SIG-M5 treated with dmso at 0.1 percent for 504 hours (cell line): ENCODE measurements around the gene CASZ1.

Experiments used
- DNase-seq: peaks from one replicate; lab custom pipeline; 2025; ENCODE audit not compliant: unreplicated experiment; lab: John Stamatoyannopoulos, UW

The CASZ1 gene

GRCh38 chr1:10730985-10731384, 65.5 kb downstream of the CASZ1 start:
- peak; percentile 37 for DNase-seq

- DNase-seq = no peak
Observed at GRCh38 chr1:10728595-10729410, 67.6 kb downstream of the CASZ1 start.

GRCh38 chr1:10727751-10728232, 68.7 kb downstream of the CASZ1 start:
- DNase-seq = no peak

GRCh38 chr1:10726355-10726754, 70.1 kb downstream of the CASZ1 start:
- DNase-seq = no peak

- DNase-seq = no peak
Observed at GRCh38 chr1:10724948-10725847, 71.2 kb downstream of the CASZ1 start.

- DNase-seq = no peak
Observed at GRCh38 chr1:10724511-10724910, 71.9 kb downstream of the CASZ1 start.

- DNase-seq = no peak
Observed at GRCh38 chr1:10724052-10724494, 72.4 kb downstream of the CASZ1 start.

- DNase-seq = no peak
Observed at GRCh38 chr1:10723317-10723716, 73.1 kb downstream of the CASZ1 start.

- no peak for DNase-seq
Observed at GRCh38 chr1:10722803-10723202, 73.6 kb downstream of the CASZ1 start.

GRCh38 chr1:10721381-10722321, 74.8 kb downstream of the CASZ1 start:
- DNase-seq = no peak

GRCh38 chr1:10720635-10721034, 75.8 kb downstream of the CASZ1 start:
- no peak for DNase-seq

GRCh38 chr1:10718083-10718415, 78.4 kb downstream of the CASZ1 start:
- no peak for DNase-seq

- DNase-seq = no peak
Observed at GRCh38 chr1:10717296-10718082, 79.0 kb downstream of the CASZ1 start.

GRCh38 chr1:10716840-10717239, 79.6 kb downstream of the CASZ1 start:
- DNase-seq = no peak

- no peak for DNase-seq
Observed at GRCh38 chr1:10714337-10715114, 81.9 kb downstream of the CASZ1 start.

GRCh38 chr1:10713614-10714013, 82.8 kb downstream of the CASZ1 start:
- DNase-seq = no peak

- DNase-seq = no peak
Observed at GRCh38 chr1:10712568-10713362, 83.7 kb downstream of the CASZ1 start.

GRCh38 chr1:10710489-10710888, 86.0 kb downstream of the CASZ1 start:
- no peak for DNase-seq
